ENCODE results near the gene RAB27A.

GRCh38 chr15:55320963-55321362 lies 31.4 kb upstream of the RAB27A start:
- no peak for TF ChIP-seq POLR2A (IDR thresholded peaks at IDR 0.05)
- TF ChIP-seq, protein P1, sequence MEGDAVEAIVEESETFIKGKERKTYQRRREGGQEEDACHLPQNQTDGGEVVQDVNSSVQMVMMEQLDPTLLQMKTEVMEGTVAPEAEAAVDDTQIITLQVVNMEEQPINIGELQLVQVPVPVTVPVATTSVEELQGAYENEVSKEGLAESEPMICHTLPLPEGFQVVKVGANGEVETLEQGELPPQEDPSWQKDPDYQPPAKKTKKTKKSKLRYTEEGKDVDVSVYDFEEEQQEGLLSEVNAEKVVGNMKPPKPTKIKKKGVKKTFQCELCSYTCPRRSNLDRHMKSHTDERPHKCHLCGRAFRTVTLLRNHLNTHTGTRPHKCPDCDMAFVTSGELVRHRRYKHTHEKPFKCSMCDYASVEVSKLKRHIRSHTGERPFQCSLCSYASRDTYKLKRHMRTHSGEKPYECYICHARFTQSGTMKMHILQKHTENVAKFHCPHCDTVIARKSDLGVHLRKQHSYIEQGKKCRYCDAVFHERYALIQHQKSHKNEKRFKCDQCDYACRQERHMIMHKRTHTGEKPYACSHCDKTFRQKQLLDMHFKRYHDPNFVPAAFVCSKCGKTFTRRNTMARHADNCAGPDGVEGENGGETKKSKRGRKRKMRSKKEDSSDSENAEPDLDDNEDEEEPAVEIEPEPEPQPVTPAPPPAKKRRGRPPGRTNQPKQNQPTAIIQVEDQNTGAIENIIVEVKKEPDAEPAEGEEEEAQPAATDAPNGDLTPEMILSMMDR (IDR thresholded peaks at IDR 0.05), result no peak

Measured in prostate gland (tissue), 2 donors.